Endothelial cell (in vitro differentiated cells): ENCODE results near the gene DENND6A. TPM values are rescaled to one million over a fixed set of nuclear protein-coding genes. Genes with fewer than 3 reads are reported as not detected.

ENCODE experiments used
- DNase-seq: peaks from one replicate; pipeline ENCODE4 v3.0.0; 2021; ENCODE audit warnings: low spot score
- H3K27ac Mint-ChIP-seq: one replicate; pipeline ENCODE4 v1.8.0; 2021; ENCODE audit warnings: mixed read lengths, inconsistent platforms; ENCODE audit not compliant: unreplicated experiment
- H3K27me3 Mint-ChIP-seq: one replicate; pipeline ENCODE4 v1.8.0; 2021; ENCODE audit warnings: mild to moderate bottlenecking, moderate library complexity, mixed read lengths, inconsistent platforms; ENCODE audit not compliant: unreplicated experiment
- H3K36me3 Mint-ChIP-seq: one replicate; pipeline ENCODE4 v1.8.0; 2021; ENCODE audit warnings: mild to moderate bottlenecking, low read depth, mixed read lengths, inconsistent platforms; ENCODE audit not compliant: unreplicated experiment
- H3K4me1 Mint-ChIP-seq: one replicate; pipeline ENCODE4 v1.8.0; 2021; ENCODE audit warnings: mild to moderate bottlenecking, mixed read lengths, inconsistent platforms; ENCODE audit not compliant: unreplicated experiment
- H3K4me3 Mint-ChIP-seq: one replicate; pipeline ENCODE4 v1.8.0; 2021; ENCODE audit warnings: mild to moderate bottlenecking, mixed read lengths, inconsistent platforms; ENCODE audit not compliant: unreplicated experiment
- H3K9me3 Mint-ChIP-seq: one replicate; pipeline ENCODE4 v1.8.0; 2021; ENCODE audit warnings: mixed read lengths, inconsistent platforms; ENCODE audit not compliant: unreplicated experiment
- total RNA-seq: library from RNA; stranded (reverse); fragmentation: NEBNext Ultra II Directional; extraction: Animal tissue kit (Norgen Biotek cat#: 25700); gene quantifications from one replicate; pipeline ENCODE4 v1.2.1, GENCODE V29; 2021; ENCODE audit not compliant: unreplicated experiment
- TF ChIP-seq, protein P1 (sequence below): fragments of 200-600 bp; sonication (generic); IDR thresholded peaks from one replicate; pipeline ENCODE4 v1.5.0; 2021; ENCODE audit warnings: antibody characterized with exemption; ENCODE audit not compliant: unreplicated experiment

DENND6A gene
- total RNA-seq, 1 donor from 2014 or later = 25.3 TPM

DNA sequence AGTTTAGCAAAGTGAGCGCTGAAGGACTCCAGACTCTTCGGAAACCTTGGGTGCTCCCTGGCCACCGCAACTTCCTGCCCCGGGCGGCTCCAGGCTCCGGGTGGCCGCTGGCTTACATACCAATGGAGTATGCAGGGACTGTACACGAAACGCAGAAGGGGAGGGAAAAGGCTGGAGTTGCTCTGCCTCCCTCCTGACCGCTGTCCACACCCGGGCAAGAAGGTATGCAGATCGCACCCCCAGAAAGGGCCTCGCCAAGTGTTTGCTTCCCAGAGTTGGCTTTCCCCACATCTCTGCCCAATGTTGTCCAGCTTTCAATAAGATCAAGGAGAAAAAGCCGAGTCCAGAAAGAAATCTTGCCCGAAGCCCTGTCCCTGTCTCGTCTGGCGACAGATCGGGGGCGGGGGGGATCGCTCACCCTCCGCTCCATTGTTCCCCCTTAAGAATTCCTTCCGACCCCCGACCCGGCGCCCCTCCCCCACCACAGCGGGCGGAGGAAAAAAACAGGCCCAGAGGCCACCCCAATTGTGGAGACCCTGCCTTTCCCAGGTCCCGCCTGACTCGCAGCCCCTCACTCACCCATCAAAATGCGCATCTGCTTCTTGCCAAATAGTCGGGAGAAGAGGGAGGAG lies 96.3 kb downstream of the DENND6A start:
- TF ChIP-seq, protein P1, sequence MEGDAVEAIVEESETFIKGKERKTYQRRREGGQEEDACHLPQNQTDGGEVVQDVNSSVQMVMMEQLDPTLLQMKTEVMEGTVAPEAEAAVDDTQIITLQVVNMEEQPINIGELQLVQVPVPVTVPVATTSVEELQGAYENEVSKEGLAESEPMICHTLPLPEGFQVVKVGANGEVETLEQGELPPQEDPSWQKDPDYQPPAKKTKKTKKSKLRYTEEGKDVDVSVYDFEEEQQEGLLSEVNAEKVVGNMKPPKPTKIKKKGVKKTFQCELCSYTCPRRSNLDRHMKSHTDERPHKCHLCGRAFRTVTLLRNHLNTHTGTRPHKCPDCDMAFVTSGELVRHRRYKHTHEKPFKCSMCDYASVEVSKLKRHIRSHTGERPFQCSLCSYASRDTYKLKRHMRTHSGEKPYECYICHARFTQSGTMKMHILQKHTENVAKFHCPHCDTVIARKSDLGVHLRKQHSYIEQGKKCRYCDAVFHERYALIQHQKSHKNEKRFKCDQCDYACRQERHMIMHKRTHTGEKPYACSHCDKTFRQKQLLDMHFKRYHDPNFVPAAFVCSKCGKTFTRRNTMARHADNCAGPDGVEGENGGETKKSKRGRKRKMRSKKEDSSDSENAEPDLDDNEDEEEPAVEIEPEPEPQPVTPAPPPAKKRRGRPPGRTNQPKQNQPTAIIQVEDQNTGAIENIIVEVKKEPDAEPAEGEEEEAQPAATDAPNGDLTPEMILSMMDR = no peak
- Mint-ChIP-seq H3K4me3 (peak overlapping the region; percentile 98), H3K4me1 (peaks cover 28% of the 10 kb centered on the region), H3K9me3 (no peaks in the 10 kb centered on the region), H3K36me3 (no peaks in the 10 kb centered on the region), H3K27me3 (peaks cover 15% of the 10 kb centered on the region), H3K27ac (peak overlapping the region; percentile 99)
- peak; percentile 62 for DNase-seq

DNA sequence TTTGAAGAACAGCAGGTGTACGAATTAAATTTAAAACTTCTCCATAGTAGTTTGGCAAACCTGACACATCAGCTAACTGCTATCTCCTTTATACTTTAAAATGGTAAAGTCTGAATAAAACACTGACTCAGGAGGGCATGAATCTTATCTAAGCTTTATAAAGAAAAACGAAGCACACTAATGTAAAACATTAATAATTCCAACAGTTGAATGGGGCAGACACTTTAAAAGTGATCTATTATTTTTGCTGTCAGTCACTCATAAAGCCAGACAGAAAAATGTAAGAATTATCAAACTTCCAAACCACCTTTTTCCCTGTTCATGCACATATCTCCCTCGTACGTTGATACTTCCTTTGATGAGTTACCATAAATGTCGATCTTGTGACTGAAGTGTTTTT lies 98.3 kb downstream of the DENND6A start:
- TF ChIP-seq, protein P1 = no peak
- Mint-ChIP-seq H3K4me3 (peak overlapping the region; percentile 75), H3K36me3 (no peaks in the 10 kb centered on the region), H3K4me1 (peaks cover 28% of the 10 kb centered on the region), H3K27me3 (peaks cover 15% of the 10 kb centered on the region), H3K27ac (peak overlapping the region; percentile 24), H3K9me3 (no peaks in the 10 kb centered on the region)
- no peak for DNase-seq

DNA sequence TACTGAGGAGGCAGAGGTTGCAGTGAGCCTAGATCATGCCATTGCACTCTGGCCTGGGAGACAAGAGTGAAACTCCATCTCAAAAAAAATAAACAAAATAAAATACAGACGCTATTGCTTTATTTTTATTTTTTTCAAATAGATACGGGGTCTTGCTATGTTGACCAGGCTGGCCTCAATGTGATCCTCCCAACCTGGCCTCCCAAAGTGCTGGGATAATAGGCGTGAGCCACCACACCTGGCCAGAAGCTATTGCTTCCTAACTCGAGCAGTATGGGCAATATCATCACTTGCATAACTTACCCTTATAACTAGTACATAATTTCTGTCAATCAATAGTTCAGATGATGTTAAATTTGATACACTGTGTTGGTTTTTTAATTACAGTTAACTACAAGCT lies 98.7 kb downstream of the DENND6A start:
- Mint-ChIP-seq H3K36me3 (no peaks in the 10 kb centered on the region), H3K27me3 (peaks cover 15% of the 10 kb centered on the region), H3K4me3 (peak overlapping the region; percentile 75), H3K9me3 (no peaks in the 10 kb centered on the region), H3K27ac (peak overlapping the region; percentile 24), H3K4me1 (peaks cover 28% of the 10 kb centered on the region)
- DNase-seq = no peak
- TF ChIP-seq, protein P1 = no peak

DNA sequence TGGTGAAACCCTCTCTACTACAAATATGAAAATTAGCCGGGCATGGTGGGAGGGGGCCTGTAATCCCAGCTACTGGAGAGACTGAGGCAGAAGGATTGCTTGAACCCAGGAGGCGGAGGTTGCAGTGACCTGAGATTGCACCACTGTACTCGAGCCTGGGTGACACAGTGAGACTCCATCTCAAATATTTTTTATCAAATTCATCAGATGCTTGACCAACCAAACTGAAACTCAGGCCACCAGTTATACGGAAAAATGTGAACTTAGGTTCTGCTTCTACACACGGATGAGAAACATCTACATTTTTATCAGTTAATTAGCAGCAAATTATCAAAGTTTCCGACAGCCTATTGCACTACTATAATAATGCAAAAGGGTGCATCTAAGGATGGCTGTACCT lies 100.6 kb downstream of the DENND6A start:
- Mint-ChIP-seq H3K27ac (no peak overlapping the region), H3K9me3 (no peaks in the 10 kb centered on the region)

DNA sequence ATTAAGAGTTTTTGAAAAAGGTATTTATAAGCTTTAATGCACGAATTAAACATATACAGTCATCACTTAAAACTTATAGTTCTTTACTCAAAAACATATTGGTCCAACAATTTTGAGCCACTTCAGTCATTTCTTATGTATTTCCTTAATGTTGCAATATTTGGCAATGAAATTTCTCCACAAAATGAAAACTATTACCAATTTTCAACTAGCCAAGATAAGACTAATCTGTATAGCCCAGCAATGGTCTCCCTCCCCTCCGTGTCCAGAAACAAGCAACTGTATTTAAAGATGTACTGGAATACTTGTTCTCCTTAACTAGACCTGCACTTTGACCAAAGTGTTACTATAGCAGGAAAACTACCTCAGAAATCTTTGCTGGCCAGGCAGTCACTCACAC lies 105.0 kb downstream of the DENND6A start:
- Mint-ChIP-seq H3K27ac (no peak overlapping the region), H3K27me3 (no peaks in the 10 kb centered on the region), H3K4me1 (peaks cover 3% of the 10 kb centered on the region), H3K4me3 (peak overlapping the region; percentile 28), H3K36me3 (peaks cover under 1% of the 10 kb centered on the region), H3K9me3 (no peaks in the 10 kb centered on the region)
- TF ChIP-seq, protein P1 = no peak
- no peak for DNase-seq

More for the DNA sequence above, 100.6 kb downstream of the DENND6A start:
- no peak overlapping the region for H3K4me3 Mint-ChIP-seq
- peaks cover 19% of the 10 kb centered on the region for H3K4me1 Mint-ChIP-seq
- DNase-seq = no peak
- peaks cover 10% of the 10 kb centered on the region for H3K27me3 Mint-ChIP-seq
- no peaks in the 10 kb centered on the region for H3K36me3 Mint-ChIP-seq
- TF ChIP-seq, protein P1 = no peak
